HG03439 (cell line): ENCODE data around the gene CYP2A6.
"Not testable (repeated sequence)": the region's sequence is repeated elsewhere in the genome, so short reads cannot be mapped to it uniquely, and the experiment has no call there.

ENCODE experiments used
- ATAC-seq: cut with Tn5 transposase; IDR thresholded peaks from one replicate; pipeline ENCODE4 v1.9.1; 2021; ENCODE audit warnings: mild to moderate bottlenecking, moderate library complexity; ENCODE audit not compliant: unreplicated experiment

Gene CYP2A6

GRCh38 chr19:40822704-40823553 is 27.3 kb downstream of the CYP2A6 start:
- not testable (repeated sequence) for ATAC-seq

GRCh38 chr19:40822161-40822560 is 28.1 kb downstream of the CYP2A6 start:
- no peak for ATAC-seq

GRCh38 chr19:40819479-40820234 is 30.6 kb downstream of the CYP2A6 start:
- ATAC-seq, result not testable (repeated sequence)

- peak; percentile 54 for ATAC-seq
These were observed 31.5 kb downstream of the CYP2A6 start for GRCh38 chr19:40818480-40819399.

- ATAC-seq, result no peak
These were observed 35.0 kb downstream of the CYP2A6 start for GRCh38 chr19:40815223-40815622.

GRCh38 chr19:40813182-40813581 is 37.1 kb downstream of the CYP2A6 start:
- ATAC-seq, result no peak

- not testable (repeated sequence) for ATAC-seq
These were observed 37.7 kb downstream of the CYP2A6 start for GRCh38 chr19:40812571-40812970.

GRCh38 chr19:40811478-40812341 is 38.5 kb downstream of the CYP2A6 start:
- no peak for ATAC-seq

GRCh38 chr19:40810649-40811408 is 39.4 kb downstream of the CYP2A6 start:
- ATAC-seq, result peak; percentile 53

GRCh38 chr19:40810160-40810559 is 40.1 kb downstream of the CYP2A6 start:
- no peak for ATAC-seq

- ATAC-seq, result no peak
These were observed 40.7 kb downstream of the CYP2A6 start for GRCh38 chr19:40809358-40810086.

- ATAC-seq, result no peak
These were observed 41.8 kb downstream of the CYP2A6 start for GRCh38 chr19:40808497-40808896.

GRCh38 chr19:40808021-40808325 is 42.3 kb downstream of the CYP2A6 start:
- ATAC-seq, result no peak

GRCh38 chr19:40807147-40808020 is 42.9 kb downstream of the CYP2A6 start:
- no peak for ATAC-seq

- no peak for ATAC-seq
These were observed 43.7 kb downstream of the CYP2A6 start for GRCh38 chr19:40806423-40807146.

GRCh38 chr19:40805258-40805868 is 44.9 kb downstream of the CYP2A6 start:
- no peak for ATAC-seq

GRCh38 chr19:40804783-40805242 is 45.4 kb downstream of the CYP2A6 start:
- no peak for ATAC-seq
